ENCODE measurements around the gene ETV7.

Gene ETV7

DNA sequence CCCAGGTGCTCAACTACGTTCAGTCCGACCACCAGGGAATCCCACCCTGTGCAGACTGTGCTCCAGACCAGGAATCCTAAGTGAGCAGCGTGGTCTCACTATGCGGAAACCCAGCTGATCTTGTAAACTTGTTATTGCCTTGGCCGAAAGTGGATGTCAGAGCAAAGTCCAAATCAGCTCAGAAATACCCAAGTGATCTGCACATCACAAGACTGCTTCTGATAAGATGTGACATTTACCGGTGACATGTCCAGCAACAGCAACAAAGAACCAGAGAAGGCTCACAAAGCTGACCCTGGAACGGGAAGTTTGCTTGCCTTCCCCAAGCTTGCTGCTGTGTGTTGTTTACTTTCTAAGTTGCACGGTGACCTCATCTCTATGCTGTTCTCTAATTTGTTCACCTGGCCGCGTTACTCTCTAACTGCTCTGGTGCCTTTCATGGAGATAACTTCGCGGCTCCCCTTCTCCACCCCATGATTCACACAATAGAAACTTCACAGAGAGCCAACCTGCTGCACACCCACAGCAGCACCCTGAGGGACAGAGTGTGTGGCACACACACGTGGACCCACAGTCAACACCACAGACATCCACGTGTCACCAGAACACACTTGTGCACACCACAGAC lies 52.5 kb downstream of the ETV7 start:
- no peak overlapping the region for H3K4me3 ChIP-seq (ENCODE audit: severe bottlenecking)
- TF ChIP-seq, protein P1, sequence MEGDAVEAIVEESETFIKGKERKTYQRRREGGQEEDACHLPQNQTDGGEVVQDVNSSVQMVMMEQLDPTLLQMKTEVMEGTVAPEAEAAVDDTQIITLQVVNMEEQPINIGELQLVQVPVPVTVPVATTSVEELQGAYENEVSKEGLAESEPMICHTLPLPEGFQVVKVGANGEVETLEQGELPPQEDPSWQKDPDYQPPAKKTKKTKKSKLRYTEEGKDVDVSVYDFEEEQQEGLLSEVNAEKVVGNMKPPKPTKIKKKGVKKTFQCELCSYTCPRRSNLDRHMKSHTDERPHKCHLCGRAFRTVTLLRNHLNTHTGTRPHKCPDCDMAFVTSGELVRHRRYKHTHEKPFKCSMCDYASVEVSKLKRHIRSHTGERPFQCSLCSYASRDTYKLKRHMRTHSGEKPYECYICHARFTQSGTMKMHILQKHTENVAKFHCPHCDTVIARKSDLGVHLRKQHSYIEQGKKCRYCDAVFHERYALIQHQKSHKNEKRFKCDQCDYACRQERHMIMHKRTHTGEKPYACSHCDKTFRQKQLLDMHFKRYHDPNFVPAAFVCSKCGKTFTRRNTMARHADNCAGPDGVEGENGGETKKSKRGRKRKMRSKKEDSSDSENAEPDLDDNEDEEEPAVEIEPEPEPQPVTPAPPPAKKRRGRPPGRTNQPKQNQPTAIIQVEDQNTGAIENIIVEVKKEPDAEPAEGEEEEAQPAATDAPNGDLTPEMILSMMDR (IDR thresholded peaks at IDR 0.05; ENCODE audit: poor library complexity, severe bottlenecking), result no peak
- ATAC-seq (ENCODE audit: low read depth) (no peak), DNase-seq (ENCODE audit: low spot score) (no peak)
- H3K27ac ChIP-seq (ENCODE audit: poor library complexity, severe bottlenecking), result no peak overlapping the region
- H3K36me3 ChIP-seq (ENCODE audit: low read depth), result no peaks in the 10 kb centered on the region
- no peaks in the 10 kb centered on the region for H3K9me3 ChIP-seq (ENCODE audit: severe bottlenecking)
- peaks cover 8% of the 10 kb centered on the region for H3K27me3 ChIP-seq (ENCODE audit: insufficient read depth, poor library complexity, severe bottlenecking)
- no peaks in the 10 kb centered on the region for H3K4me1 ChIP-seq (ENCODE audit: insufficient read depth, poor library complexity, severe bottlenecking)

DNA sequence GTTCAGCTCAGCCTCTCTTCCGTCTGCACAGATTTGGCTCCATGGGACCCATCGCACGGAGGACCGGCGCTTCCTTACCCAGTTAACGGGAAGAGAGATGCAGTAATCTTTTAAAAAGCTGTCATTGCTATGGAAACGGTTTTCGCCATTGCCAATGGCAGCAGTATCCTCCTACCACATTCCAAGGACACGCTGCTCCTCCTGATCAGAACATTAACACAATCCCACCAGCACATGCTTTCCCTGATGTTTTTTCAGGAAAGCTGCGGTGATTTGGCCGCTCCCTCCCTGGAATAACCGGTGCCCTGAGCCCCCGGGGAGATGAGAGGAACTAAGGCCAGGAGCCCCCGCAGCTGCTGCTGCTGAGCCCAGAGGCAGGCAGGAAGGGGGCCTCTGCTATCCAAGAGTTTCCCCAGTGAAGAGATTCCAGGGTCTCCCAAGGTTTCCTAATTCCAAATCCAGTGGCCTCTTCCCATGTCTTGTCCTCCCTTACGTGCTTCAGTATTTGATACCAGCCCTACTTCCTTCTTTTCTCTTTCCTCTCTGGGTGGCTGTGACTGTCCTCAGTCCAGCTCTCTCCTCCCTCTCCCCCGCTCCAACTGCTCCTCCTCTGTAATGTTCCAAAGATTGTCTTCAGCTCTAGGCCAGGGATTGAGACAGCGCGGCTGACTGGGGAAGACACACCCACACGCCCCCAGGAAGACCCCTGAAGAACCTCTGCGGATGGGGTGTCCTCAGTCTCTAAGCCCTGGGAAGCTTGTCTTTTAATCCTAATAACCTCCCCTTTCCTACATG lies 53.3 kb downstream of the ETV7 start:
- no peak overlapping the region for H3K27ac ChIP-seq (ENCODE audit: poor library complexity, severe bottlenecking)
- H3K4me1 ChIP-seq (ENCODE audit: insufficient read depth, poor library complexity, severe bottlenecking), result no peaks in the 10 kb centered on the region
- peaks cover 3% of the 10 kb centered on the region for H3K27me3 ChIP-seq (ENCODE audit: insufficient read depth, poor library complexity, severe bottlenecking)
- TF ChIP-seq, protein P1 (IDR thresholded peaks at IDR 0.05; ENCODE audit: poor library complexity, severe bottlenecking), result no peak
- no peak overlapping the region for H3K4me3 ChIP-seq (ENCODE audit: severe bottlenecking)
- no peak for ATAC-seq (ENCODE audit: low read depth)
- no peak for DNase-seq (ENCODE audit: low spot score)
- no peaks in the 10 kb centered on the region for H3K36me3 ChIP-seq (ENCODE audit: low read depth)
- H3K9me3 ChIP-seq (ENCODE audit: severe bottlenecking), result no peaks in the 10 kb centered on the region

DNA sequence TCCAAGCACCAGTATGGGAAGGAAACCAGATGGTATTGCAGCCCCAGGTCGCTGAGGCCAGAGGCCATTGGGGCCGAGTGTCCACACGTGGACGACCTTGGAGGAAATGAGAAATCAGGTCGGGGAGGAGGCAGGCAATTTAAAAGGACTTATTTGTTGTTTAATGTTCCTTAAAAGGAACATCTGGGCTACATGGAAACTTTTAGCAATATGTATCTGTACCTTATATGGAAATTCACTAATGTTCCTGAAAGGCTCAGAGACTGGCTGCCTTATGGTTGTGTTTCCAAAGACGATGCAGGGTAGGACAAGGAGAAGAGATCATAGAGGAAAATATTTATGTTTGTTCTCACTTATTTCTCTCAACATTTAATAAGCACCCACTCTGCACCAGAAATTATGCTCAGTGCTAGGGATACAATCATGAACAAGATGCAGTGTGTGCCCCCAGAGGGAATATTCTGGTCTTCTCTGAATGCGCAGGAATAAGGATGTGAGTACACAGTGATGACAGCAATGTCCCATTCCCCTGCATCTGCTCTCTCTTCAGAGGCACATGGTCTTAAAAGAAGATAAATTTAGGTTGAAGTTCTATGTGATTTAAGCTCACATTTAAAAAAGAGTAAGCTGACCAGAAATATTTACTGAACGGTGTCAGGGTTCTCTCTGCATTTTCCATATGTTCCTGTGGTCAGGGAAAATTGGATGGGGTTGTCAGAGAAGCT lies 54.1 kb downstream of the ETV7 start:
- Histone ChIP-seq H3K36me3 (ENCODE audit: low read depth) (no peaks in the 10 kb centered on the region), H3K27ac (ENCODE audit: poor library complexity, severe bottlenecking) (no peak overlapping the region), H3K4me1 (ENCODE audit: insufficient read depth, poor library complexity, severe bottlenecking) (no peaks in the 10 kb centered on the region), H3K27me3 (ENCODE audit: insufficient read depth, poor library complexity, severe bottlenecking) (peaks cover 3% of the 10 kb centered on the region), H3K4me3 (ENCODE audit: severe bottlenecking) (no peak overlapping the region), H3K9me3 (ENCODE audit: severe bottlenecking) (no peaks in the 10 kb centered on the region)
- TF ChIP-seq, protein P1 (IDR thresholded peaks at IDR 0.05; ENCODE audit: poor library complexity, severe bottlenecking), result no peak
- DNase-seq (ENCODE audit: low spot score) (no peak), ATAC-seq (ENCODE audit: low read depth) (no peak)

DNA sequence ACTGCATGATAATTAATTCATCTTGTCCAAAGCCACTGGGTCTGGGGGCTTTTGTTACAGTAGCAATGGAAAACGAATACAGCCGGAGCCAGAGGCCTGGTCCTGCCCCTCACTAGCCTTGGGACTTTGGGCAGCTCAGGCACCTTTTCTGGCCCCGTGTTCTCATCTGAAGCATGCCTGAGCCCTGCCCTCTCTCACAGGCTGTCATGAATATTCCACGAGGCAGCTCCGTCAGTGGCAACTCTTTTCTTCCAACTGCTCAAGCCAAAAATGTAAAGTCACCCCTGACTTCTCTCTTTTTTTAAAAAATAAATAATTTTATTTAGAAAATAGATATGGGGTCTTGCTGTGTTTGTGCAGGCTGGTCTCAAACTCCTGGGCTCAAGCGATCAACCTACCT lies 56.1 kb downstream of the ETV7 start:
- ATAC-seq (ENCODE audit: low read depth), result no peak
- Histone ChIP-seq H3K27me3 (ENCODE audit: insufficient read depth, poor library complexity, severe bottlenecking) (no peaks in the 10 kb centered on the region), H3K4me3 (ENCODE audit: severe bottlenecking) (no peak overlapping the region), H3K27ac (ENCODE audit: poor library complexity, severe bottlenecking) (no peak overlapping the region), H3K4me1 (ENCODE audit: insufficient read depth, poor library complexity, severe bottlenecking) (no peaks in the 10 kb centered on the region), H3K36me3 (ENCODE audit: low read depth) (no peaks in the 10 kb centered on the region), H3K9me3 (ENCODE audit: severe bottlenecking) (no peaks in the 10 kb centered on the region)
- TF ChIP-seq, protein P1 (IDR thresholded peaks at IDR 0.05; ENCODE audit: poor library complexity, severe bottlenecking), result no peak
- DNase-seq (ENCODE audit: low spot score), result no peak
